WTC11 (cell line): ENCODE data around the gene MTF1. TPM values are rescaled to one million over a fixed set of nuclear protein-coding genes. Genes with fewer than 3 reads are reported as not detected.

Experiments
- ATAC-seq: fragments of 200-7000 bp; cut with Tn5 transposase; 2 replicates; pipeline ENCODE4 v1.10.0; 2021; ENCODE audit warnings: mild to moderate bottlenecking, moderate library complexity
- CTCF ChIA-PET: fragments of 300-600 bp; sonication (Branson Sonifier 250); formaldehyde crosslinking; loops from one replicate; lab custom pipeline; 2021; ENCODE audit warnings: antibody characterized with exemption; lab: Charles Lee
- POLR2A ChIA-PET: fragments of 350-600 bp; sonication (Branson Sonifier 250); formaldehyde crosslinking; loops from one replicate; lab custom pipeline; 2021; ENCODE audit warnings: antibody characterized with exemption; lab: Charles Lee
- DNase-seq: peaks from one replicate; pipeline ENCODE4 v3.0.0; 2021; ENCODE audit warnings: low spot score
- H3K27ac Mint-ChIP-seq: 2 replicates; pipeline ENCODE4 v1.8.0; 2021; ENCODE audit warnings: mixed read lengths
- H3K27me3 Mint-ChIP-seq: 2 replicates; pipeline ENCODE4 v1.8.0; 2021; ENCODE audit warnings: low read depth, mild to moderate bottlenecking, moderate library complexity, mixed read lengths
- H3K36me3 Mint-ChIP-seq: 2 replicates; pipeline ENCODE4 v1.8.0; 2021; ENCODE audit warnings: mixed read lengths
- H3K4me1 Mint-ChIP-seq: 2 replicates; pipeline ENCODE4 v1.8.0; 2022; ENCODE audit warnings: mixed read lengths
- H3K4me3 Mint-ChIP-seq: 2 replicates; pipeline ENCODE4 v1.8.0; 2021; ENCODE audit warnings: mild to moderate bottlenecking, moderate library complexity, mixed read lengths
- H3K9me3 Mint-ChIP-seq: 2 replicates; pipeline ENCODE4 v1.8.0; 2021; ENCODE audit warnings: mixed read lengths
- CTCF ChIP-seq: fragments of 200-600 bp; IDR thresholded peaks from 2 replicates; pipeline ENCODE4 v1.8.0; 2022; ENCODE audit warnings: antibody characterized with exemption
- ERG ChIP-seq: fragments of 250-450 bp; sonication (Bioruptor Pico); IDR thresholded peaks from 2 replicates; pipeline ENCODE4 v1.8.0; 2021; ENCODE audit warnings: mild to moderate bottlenecking
- GRHL2 ChIP-seq: fragments of 250-450 bp; sonication (Bioruptor Pico); IDR thresholded peaks from 2 replicates; pipeline ENCODE4 v1.8.0; 2022; ENCODE audit warnings: mild to moderate bottlenecking, moderate library complexity; ENCODE audit not compliant: insufficient replicate concordance, severe bottlenecking
- GTF2I ChIP-seq: fragments of 250-450 bp; sonication (Bioruptor Pico); conservative IDR thresholded peaks from 2 replicates; pipeline ENCODE4 v1.4.0; 2021; ENCODE audit warnings: mild to moderate bottlenecking
- IRF1 ChIP-seq: sonication (generic); formaldehyde crosslinking; IDR thresholded peaks from 2 replicates; pipeline ENCODE4 v1.8.0; 2023; ENCODE audit warnings: missing genetic modification reagents
- JUN ChIP-seq: sonication (generic); formaldehyde crosslinking; IDR thresholded peaks from 2 replicates; pipeline ENCODE4 v1.8.0; 2023; ENCODE audit warnings: mild to moderate bottlenecking, missing genetic modification reagents
- NFATC4 ChIP-seq: fragments of 250-450 bp; sonication (Bioruptor Pico); IDR thresholded peaks from 2 replicates; pipeline ENCODE4 v1.9.0; 2021; ENCODE audit warnings: mild to moderate bottlenecking
- PREB ChIP-seq: sonication (generic); formaldehyde crosslinking; IDR thresholded peaks from 2 replicates; pipeline ENCODE4 v1.8.1; 2022; ENCODE audit warnings: mild to moderate bottlenecking, missing genetic modification reagents, moderate library complexity, borderline replicate concordance
- SMAD3 ChIP-seq: sonication (generic); formaldehyde crosslinking; IDR thresholded peaks from 2 replicates; pipeline ENCODE4 v1.8.0; 2022; ENCODE audit warnings: missing genetic modification reagents, mild to moderate bottlenecking, borderline replicate concordance
- SP1 ChIP-seq: sonication (generic); formaldehyde crosslinking; conservative IDR thresholded peaks from 2 replicates; pipeline ENCODE4 v1.8.1; 2022; ENCODE audit warnings: missing genetic modification reagents
- STAT6 ChIP-seq: sonication (generic); formaldehyde crosslinking; conservative IDR thresholded peaks from 2 replicates; pipeline ENCODE4 v1.8.1; 2023; ENCODE audit warnings: mild to moderate bottlenecking, low read depth, missing genetic modification reagents, moderate library complexity
- TP53 ChIP-seq: sonication (generic); formaldehyde crosslinking; IDR thresholded peaks from 2 replicates; pipeline ENCODE4 v1.8.1; 2023; ENCODE audit warnings: mild to moderate bottlenecking, missing genetic modification reagents
- USF1 ChIP-seq: sonication (generic); formaldehyde crosslinking; IDR thresholded peaks from 2 replicates; pipeline ENCODE4 v1.8.0; 2022; ENCODE audit warnings: mild to moderate bottlenecking, missing genetic modification reagents
- ZBTB21 ChIP-seq: sonication (generic); formaldehyde crosslinking; IDR thresholded peaks from 2 replicates; pipeline ENCODE4 v1.8.1; 2023; ENCODE audit warnings: mild to moderate bottlenecking, missing genetic modification reagents, borderline replicate concordance
- ZMAT4 ChIP-seq: fragments of 250-450 bp; sonication (Bioruptor Pico); IDR thresholded peaks from 2 replicates; pipeline ENCODE4 v1.9.0; 2021; ENCODE audit warnings: mild to moderate bottlenecking
- ZNF219 ChIP-seq: sonication (generic); formaldehyde crosslinking; IDR thresholded peaks from 2 replicates; pipeline ENCODE4 v1.8.0; 2023; ENCODE audit warnings: missing genetic modification reagents, mild to moderate bottlenecking, borderline replicate concordance
- ZNF532 ChIP-seq: fragments of 250-450 bp; sonication (Bioruptor Pico); IDR thresholded peaks from 2 replicates; pipeline ENCODE4 v1.9.0; 2021; ENCODE audit warnings: mild to moderate bottlenecking, borderline replicate concordance
- total RNA-seq: library from RNA; stranded (reverse); gene quantifications from 3 replicates; pipeline ENCODE4 v1.2.3, GENCODE V29; 2021

The MTF1 gene
- total RNA-seq, 1 experiment from 2014 or later: 12.2 TPM

GRCh38 chr1:37854406-37854805 is 5.0 kb downstream of the MTF1 start:
- ATAC-seq (no peak), DNase-seq (no peak)
- Mint-ChIP-seq H3K4me1 (peaks cover 5% of the 10 kb centered on the region; the same call in 1 of the 2 replicates), H3K36me3 (peaks cover 15% of the 10 kb centered on the region), H3K27me3 (no peaks in the 10 kb centered on the region), H3K4me3 (no peak overlapping the region), H3K27ac (no peak overlapping the region), H3K9me3 (no peaks in the 10 kb centered on the region)
- ChIA-PET POLR2A (no interaction called here), CTCF (interaction anchor here (0.9 kb wide), 1 partner anchor 218 kb away, joined by 3 read pairs; no protein-coding TSS in a partner anchor)
- TF ChIP-seq PREB (CRISPR knock-in tag) (no peak), SP1 (CRISPR knock-in tag) (no peak), TP53 (CRISPR knock-in tag) (no peak), ZNF219 (CRISPR knock-in tag) (no peak), NFATC4 (CRISPR knock-in tag) (no peak), IRF1 (CRISPR knock-in tag) (no peak), ERG (CRISPR knock-in tag) (no peak), GTF2I (CRISPR knock-in tag) (no peak), ZNF532 (CRISPR knock-in tag) (no peak), CTCF (no peak), SMAD3 (CRISPR knock-in tag) (no peak), USF1 (CRISPR knock-in tag) (no peak), STAT6 (no peak), ZMAT4 (CRISPR knock-in tag) (no peak), GRHL2 (CRISPR knock-in tag) (no peak), ZBTB21 (CRISPR knock-in tag) (no peak), JUN (no peak)
